ENCODE measurements around the gene ELFN1.

The ELFN1 gene

DNA sequence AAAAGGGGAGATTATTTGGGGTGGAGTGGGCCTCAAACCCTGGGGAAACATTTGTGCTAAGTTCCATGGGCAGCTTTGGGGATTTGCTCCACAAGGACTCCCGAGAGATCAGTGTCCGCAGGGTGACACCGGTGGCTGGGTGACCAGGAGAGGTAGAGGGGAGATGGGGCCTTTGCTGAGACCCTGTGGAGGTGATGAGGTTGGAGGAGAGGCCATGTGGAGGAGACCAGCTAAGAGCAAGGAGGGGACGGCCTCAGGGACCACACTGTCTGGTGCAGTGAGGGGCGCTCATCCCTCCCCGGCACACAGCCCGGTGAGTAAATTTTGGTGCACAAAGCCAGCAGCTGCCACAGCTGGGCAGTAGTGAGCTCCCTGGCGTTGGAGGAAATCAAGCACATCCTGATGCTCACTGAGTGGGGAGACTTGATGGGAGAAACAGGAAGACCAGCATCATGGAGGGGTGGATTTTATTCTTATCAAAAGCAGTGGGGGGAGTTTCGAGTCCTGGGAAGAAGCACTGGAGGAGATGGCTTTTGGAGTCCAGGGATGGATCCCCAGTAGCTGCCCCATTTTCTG lies 20.2 kb upstream of the ELFN1 start:
- no peaks in the 10 kb centered on the region for H3K27me3 ChIP-seq (ENCODE audit: control insufficient read depth, insufficient read depth, low read length, poor library complexity, severe bottlenecking)
- no peaks in the 10 kb centered on the region for H3K36me3 ChIP-seq (ENCODE audit: control insufficient read depth, insufficient read depth, low read length)
- H3K4me1 ChIP-seq (ENCODE audit: control insufficient read depth, insufficient read depth, low read length), result peaks cover 4% of the 10 kb centered on the region
- 93 to 96% methylated on average over 9 of the region's 9 CpGs for WGBS, 2 experiments
- no peak overlapping the region for H3K27ac ChIP-seq (ENCODE audit: insufficient read depth, low read depth, low read length, poor library complexity, severe bottlenecking)
- no peaks in the 10 kb centered on the region for H3K9me3 ChIP-seq (ENCODE audit: control insufficient read depth, low read length)
- no peak overlapping the region for H3K4me3 ChIP-seq (ENCODE audit: insufficient read depth, low read depth, low read length)

DNA sequence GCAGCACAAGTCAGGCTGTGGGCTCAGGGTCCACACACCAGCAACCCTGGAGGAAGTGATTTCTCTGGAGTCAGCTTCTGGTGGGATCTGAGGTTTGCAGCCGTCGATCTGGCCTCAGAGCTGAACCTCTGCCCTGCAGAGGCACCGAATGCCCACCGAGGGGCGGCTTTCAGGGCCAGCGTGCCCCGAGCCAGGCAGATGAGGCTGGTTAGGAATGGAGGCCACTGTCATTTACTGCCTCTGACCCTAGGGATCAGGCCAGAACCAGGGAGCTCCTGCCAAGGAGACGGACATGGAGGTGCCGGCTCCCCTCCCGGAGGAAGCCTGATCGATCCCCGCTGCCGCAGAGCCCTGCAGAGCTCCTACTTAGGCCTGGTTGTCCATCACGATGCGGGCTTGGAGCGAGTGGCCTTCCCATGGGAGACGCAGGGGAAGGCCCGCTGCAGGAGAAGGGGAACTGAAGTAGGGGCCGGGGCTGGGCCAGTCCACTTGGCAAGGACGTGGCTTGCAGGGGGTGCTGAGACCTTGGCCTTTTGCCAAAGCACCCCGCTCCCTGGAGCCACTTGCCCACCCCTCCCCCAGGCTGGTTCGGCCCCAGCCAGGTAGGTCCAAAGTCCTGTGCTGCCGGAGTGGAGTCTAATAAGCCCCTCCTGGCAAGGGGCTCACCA lies 19.6 kb upstream of the ELFN1 start:
- Histone ChIP-seq H3K9me3 (ENCODE audit: control insufficient read depth, low read length) (no peaks in the 10 kb centered on the region), H3K27me3 (ENCODE audit: control insufficient read depth, insufficient read depth, low read length, poor library complexity, severe bottlenecking) (no peaks in the 10 kb centered on the region), H3K36me3 (ENCODE audit: control insufficient read depth, insufficient read depth, low read length) (no peaks in the 10 kb centered on the region), H3K27ac (ENCODE audit: insufficient read depth, low read depth, low read length, poor library complexity, severe bottlenecking) (no peak overlapping the region), H3K4me1 (ENCODE audit: control insufficient read depth, insufficient read depth, low read length) (peaks cover 4% of the 10 kb centered on the region), H3K4me3 (ENCODE audit: insufficient read depth, low read depth, low read length) (no peak overlapping the region)
- WGBS, 2 experiments, result 90 to 91% methylated on average over 23 of the region's 23 CpGs

DNA sequence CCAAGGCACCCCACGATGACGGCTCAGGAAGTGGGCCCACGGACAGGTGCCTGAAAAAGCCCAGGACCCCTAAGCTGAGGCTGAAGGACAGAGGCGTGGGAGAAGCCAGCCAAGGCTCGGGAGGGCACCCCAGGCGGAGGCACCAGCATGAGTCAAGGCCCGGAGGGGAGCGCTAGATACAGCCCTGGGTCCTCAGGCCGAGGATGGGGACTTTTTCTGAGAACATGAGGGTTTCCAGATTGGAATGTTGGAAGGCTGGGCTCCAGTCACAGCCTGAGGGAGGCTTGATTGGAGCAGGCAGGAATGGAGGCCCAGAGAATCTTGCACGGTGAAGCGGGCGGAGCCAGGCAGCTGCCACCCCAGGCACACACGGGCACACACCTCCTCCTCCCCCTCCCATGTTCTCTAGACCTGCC lies 19.0 kb upstream of the ELFN1 start:
- Histone ChIP-seq H3K4me3 (ENCODE audit: insufficient read depth, low read depth, low read length) (no peak overlapping the region), H3K27ac (ENCODE audit: insufficient read depth, low read depth, low read length, poor library complexity, severe bottlenecking) (no peak overlapping the region), H3K36me3 (ENCODE audit: control insufficient read depth, insufficient read depth, low read length) (no peaks in the 10 kb centered on the region), H3K27me3 (ENCODE audit: control insufficient read depth, insufficient read depth, low read length, poor library complexity, severe bottlenecking) (no peaks in the 10 kb centered on the region), H3K4me1 (ENCODE audit: control insufficient read depth, insufficient read depth, low read length) (peaks cover 4% of the 10 kb centered on the region), H3K9me3 (ENCODE audit: control insufficient read depth, low read length) (no peaks in the 10 kb centered on the region)
- WGBS, 2 experiments, result 82 to 85% methylated on average over 13 of the region's 13 CpGs

DNA sequence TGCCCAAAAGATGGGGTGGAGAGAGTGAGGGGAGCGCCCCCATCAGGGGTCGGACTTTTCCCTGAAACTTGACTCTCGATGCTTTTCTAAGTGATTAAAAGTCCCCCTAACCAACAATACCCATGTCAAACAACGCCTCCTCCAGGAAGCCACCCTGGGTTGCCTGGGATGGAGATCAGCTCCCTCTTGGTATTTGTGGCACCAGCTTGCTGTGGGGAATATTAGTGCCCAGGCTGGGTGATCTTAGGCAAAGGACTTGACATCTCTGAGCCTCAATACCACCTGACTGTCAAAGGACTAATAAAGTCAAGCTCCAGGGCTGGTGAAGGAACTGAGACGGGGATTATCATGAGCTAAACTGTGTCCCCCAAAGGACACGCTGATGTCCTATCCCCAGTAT lies 18.2 kb upstream of the ELFN1 start:
- Histone ChIP-seq H3K4me3 (ENCODE audit: insufficient read depth, low read depth, low read length) (no peak overlapping the region), H3K27me3 (ENCODE audit: control insufficient read depth, insufficient read depth, low read length, poor library complexity, severe bottlenecking) (no peaks in the 10 kb centered on the region), H3K9me3 (ENCODE audit: control insufficient read depth, low read length) (no peaks in the 10 kb centered on the region), H3K4me1 (ENCODE audit: control insufficient read depth, insufficient read depth, low read length) (peaks cover 4% of the 10 kb centered on the region), H3K36me3 (ENCODE audit: control insufficient read depth, insufficient read depth, low read length) (no peaks in the 10 kb centered on the region), H3K27ac (ENCODE audit: insufficient read depth, low read depth, low read length, poor library complexity, severe bottlenecking) (no peak overlapping the region)
- WGBS, 2 experiments, result 89% methylated on average over 6 of the region's 6 CpGs

DNA sequence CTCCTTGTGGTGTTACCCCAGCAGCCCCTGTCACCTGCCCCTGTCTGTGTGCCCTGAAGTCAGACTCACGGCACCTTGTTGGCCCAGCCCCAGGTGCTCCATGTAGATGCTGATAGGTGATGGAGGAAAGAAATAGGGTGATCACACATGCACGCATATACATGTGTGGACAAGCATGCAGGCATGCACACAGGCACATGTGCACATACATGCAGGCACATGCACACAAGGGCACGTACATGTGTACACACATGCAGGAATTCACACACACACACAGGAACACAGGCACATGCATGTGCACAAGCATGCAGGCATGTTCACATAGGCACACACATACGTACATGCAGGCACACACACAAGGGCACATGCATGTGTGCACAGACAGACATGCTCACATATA lies 16.6 kb upstream of the ELFN1 start:
- no peak overlapping the region for H3K27ac ChIP-seq (ENCODE audit: insufficient read depth, low read depth, low read length, poor library complexity, severe bottlenecking)
- H3K27me3 ChIP-seq (ENCODE audit: control insufficient read depth, insufficient read depth, low read length, poor library complexity, severe bottlenecking), result no peaks in the 10 kb centered on the region
- no peaks in the 10 kb centered on the region for H3K36me3 ChIP-seq (ENCODE audit: control insufficient read depth, insufficient read depth, low read length)
- peaks cover under 1% of the 10 kb centered on the region for H3K4me1 ChIP-seq (ENCODE audit: control insufficient read depth, insufficient read depth, low read length)
- H3K9me3 ChIP-seq (ENCODE audit: control insufficient read depth, low read length), result no peaks in the 10 kb centered on the region
- H3K4me3 ChIP-seq (ENCODE audit: insufficient read depth, low read depth, low read length), result no peak overlapping the region
- 94 to 96% methylated on average over 4 of the region's 4 CpGs for WGBS, 2 experiments

DNA sequence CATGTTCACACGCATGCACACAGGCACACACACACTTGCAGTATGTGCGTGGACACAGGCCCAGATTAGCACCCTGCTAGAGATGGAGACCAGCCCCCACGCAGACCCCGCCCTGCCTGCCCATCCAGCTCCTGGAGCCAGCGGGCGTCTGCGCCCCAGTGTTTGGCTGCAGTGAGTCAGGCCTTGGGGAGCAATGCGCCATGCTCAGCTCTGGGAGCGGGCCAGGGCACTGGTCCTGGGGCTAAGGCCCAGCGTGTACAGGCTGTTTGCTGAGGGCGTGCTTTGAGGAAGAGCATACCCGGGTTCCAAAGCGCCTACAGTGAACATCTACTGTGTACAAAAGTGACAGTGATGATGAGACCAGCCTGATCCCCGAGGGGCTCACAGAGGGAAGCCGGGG lies 16.0 kb upstream of the ELFN1 start:
- Histone ChIP-seq H3K9me3 (ENCODE audit: control insufficient read depth, low read length) (no peaks in the 10 kb centered on the region), H3K27ac (ENCODE audit: insufficient read depth, low read depth, low read length, poor library complexity, severe bottlenecking) (no peak overlapping the region), H3K4me3 (ENCODE audit: insufficient read depth, low read depth, low read length) (no peak overlapping the region), H3K36me3 (ENCODE audit: control insufficient read depth, insufficient read depth, low read length) (no peaks in the 10 kb centered on the region), H3K27me3 (ENCODE audit: control insufficient read depth, insufficient read depth, low read length, poor library complexity, severe bottlenecking) (no peaks in the 10 kb centered on the region), H3K4me1 (ENCODE audit: control insufficient read depth, insufficient read depth, low read length) (no peaks in the 10 kb centered on the region)
- 94 to 95% methylated on average over 15 of the region's 15 CpGs for WGBS, 2 experiments

DNA sequence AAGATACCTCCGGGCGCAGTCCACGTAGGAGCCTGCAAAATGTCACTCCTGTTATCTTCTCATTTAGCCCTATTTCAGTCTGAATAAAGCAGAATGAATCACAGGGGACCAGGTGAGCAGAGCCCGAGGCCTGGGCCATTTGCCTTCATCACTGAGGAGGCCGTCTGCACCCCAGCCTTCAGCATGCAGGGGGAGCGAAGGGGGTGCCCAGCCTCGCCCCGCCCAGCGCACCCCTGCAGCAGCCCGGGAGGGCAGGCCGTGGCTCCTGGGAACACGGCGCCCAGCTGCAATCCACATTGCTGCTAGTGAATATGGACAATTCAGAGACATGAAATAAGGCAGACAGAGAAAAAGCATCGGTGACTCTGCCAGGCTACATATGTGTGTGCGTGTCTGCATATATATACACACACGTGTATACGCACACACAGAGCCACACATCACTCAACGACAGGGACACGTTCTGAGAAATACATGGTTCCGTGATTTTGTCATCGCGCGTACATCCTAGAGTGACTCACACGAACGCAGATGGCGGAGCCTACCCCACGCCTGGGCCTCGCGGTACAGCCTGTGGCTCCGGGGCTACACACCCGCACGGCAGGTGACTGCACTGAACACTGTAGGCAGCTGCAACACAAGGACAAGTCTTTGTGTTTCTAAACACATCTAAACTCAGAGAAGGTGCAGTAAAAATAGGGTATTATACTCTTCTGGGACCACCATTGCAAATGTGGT lies 15.2 kb upstream of the ELFN1 start:
- WGBS, 2 experiments, result 92 to 94% methylated on average over 32 of the region's 32 CpGs
- no peaks in the 10 kb centered on the region for H3K9me3 ChIP-seq (ENCODE audit: control insufficient read depth, low read length)
- H3K36me3 ChIP-seq (ENCODE audit: control insufficient read depth, insufficient read depth, low read length), result no peaks in the 10 kb centered on the region
- H3K4me1 ChIP-seq (ENCODE audit: control insufficient read depth, insufficient read depth, low read length), result no peaks in the 10 kb centered on the region
- H3K27ac ChIP-seq (ENCODE audit: insufficient read depth, low read depth, low read length, poor library complexity, severe bottlenecking), result no peak overlapping the region
- no peaks in the 10 kb centered on the region for H3K27me3 ChIP-seq (ENCODE audit: control insufficient read depth, insufficient read depth, low read length, poor library complexity, severe bottlenecking)
- H3K4me3 ChIP-seq (ENCODE audit: insufficient read depth, low read depth, low read length), result no peak overlapping the region

DNA sequence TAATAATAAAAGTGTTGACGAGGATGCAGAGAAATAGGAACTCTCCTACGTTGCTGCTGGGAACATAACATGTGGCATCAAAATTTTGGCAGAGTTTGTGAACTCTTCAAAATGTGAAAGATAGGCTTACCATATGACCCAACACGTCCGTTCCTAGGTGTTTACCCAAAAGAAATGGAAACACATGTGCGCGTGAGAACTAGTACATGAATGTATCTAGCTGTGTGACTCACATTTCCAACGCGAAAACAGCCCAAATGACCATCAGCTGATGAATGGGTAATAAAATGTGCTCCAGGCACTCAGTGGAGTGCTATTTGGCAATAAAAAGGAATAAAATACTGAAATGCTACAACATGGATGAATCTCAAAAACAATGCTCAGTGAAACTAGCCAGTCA lies 10.4 kb upstream of the ELFN1 start:
- no peak overlapping the region for H3K27ac ChIP-seq (ENCODE audit: insufficient read depth, low read depth, low read length, poor library complexity, severe bottlenecking)
- H3K4me1 ChIP-seq (ENCODE audit: control insufficient read depth, insufficient read depth, low read length), result peaks cover 10% of the 10 kb centered on the region
- H3K36me3 ChIP-seq (ENCODE audit: control insufficient read depth, insufficient read depth, low read length), result no peaks in the 10 kb centered on the region
- H3K9me3 ChIP-seq (ENCODE audit: control insufficient read depth, low read length), result no peaks in the 10 kb centered on the region
- H3K4me3 ChIP-seq (ENCODE audit: insufficient read depth, low read depth, low read length), result no peak overlapping the region
- peaks cover 30% of the 10 kb centered on the region for H3K27me3 ChIP-seq (ENCODE audit: control insufficient read depth, insufficient read depth, low read length, poor library complexity, severe bottlenecking)
- 91 to 93% methylated on average over 8 of the region's 8 CpGs for WGBS, 2 experiments

DNA sequence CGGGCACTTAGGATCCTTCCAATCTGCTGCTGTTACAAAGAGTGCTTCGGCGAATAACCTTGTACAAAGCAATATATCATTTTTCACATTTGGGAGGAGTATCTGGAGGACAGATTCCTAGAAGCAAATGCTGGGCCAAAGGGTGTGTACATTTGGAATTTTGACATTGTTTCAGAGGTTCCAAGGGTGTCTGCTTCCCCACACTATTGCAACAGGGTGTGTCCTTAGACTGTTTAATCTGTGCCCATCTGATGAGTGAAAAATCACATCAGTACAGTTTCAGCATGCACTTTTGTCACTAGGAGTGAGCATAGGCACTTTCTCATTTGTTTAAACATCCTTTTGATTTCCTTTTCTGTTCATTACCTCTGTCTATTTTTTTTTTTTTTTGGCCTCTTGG lies 8.6 kb upstream of the ELFN1 start:
- Histone ChIP-seq H3K36me3 (ENCODE audit: control insufficient read depth, insufficient read depth, low read length) (no peaks in the 10 kb centered on the region), H3K27me3 (ENCODE audit: control insufficient read depth, insufficient read depth, low read length, poor library complexity, severe bottlenecking) (peaks cover 44% of the 10 kb centered on the region), H3K9me3 (ENCODE audit: control insufficient read depth, low read length) (no peaks in the 10 kb centered on the region), H3K27ac (ENCODE audit: insufficient read depth, low read depth, low read length, poor library complexity, severe bottlenecking) (no peak overlapping the region), H3K4me1 (ENCODE audit: control insufficient read depth, insufficient read depth, low read length) (peaks cover 10% of the 10 kb centered on the region), H3K4me3 (ENCODE audit: insufficient read depth, low read depth, low read length) (no peak overlapping the region)
- 90 to 96% methylated on average over 3 of the region's 3 CpGs for WGBS, 2 experiments

DNA sequence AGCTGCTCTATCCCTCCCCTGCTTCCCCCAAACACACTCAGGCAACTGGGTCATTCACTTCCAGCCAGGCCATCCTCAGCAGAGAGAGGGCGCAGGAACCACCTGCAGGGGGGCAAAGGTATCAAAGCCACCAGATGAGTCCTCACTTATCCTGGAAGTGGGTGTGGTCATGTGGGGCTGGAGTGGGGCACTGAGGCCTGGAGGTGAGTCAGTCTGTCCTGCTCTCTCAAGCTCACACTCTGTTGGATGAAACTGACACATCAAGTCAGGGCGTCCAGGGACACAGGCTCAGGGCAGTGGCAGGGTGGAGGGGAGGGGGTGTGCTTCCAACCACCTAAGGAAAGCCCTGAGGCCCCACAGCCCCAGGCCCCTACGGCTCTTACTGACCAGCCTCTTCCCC lies 8.0 kb upstream of the ELFN1 start:
- Histone ChIP-seq H3K4me1 (ENCODE audit: control insufficient read depth, insufficient read depth, low read length) (peaks cover 10% of the 10 kb centered on the region), H3K36me3 (ENCODE audit: control insufficient read depth, insufficient read depth, low read length) (no peaks in the 10 kb centered on the region), H3K9me3 (ENCODE audit: control insufficient read depth, low read length) (no peaks in the 10 kb centered on the region), H3K27ac (ENCODE audit: insufficient read depth, low read depth, low read length, poor library complexity, severe bottlenecking) (no peak overlapping the region), H3K4me3 (ENCODE audit: insufficient read depth, low read depth, low read length) (no peak overlapping the region), H3K27me3 (ENCODE audit: control insufficient read depth, insufficient read depth, low read length, poor library complexity, severe bottlenecking) (peaks cover 51% of the 10 kb centered on the region)
- WGBS, 2 experiments, result 84 to 85% methylated on average over 3 of the region's 3 CpGs
